ENCODE measurements around the gene MCOLN3. TPM values are rescaled to one million over a fixed set of nuclear protein-coding genes. Genes with fewer than 3 reads are reported as not detected.

The MCOLN3 gene
- total and polyA plus RNA-seq, 2 of the 4 experiments (the other 2 are of a cell fraction), result 0.03 TPM; not detected in 1

- no peak overlapping the region for H2AK5ac ChIP-seq (ENCODE audit: low read depth, low read length)
- H3K4me1 ChIP-seq (ENCODE audit: control insufficient read depth, insufficient read depth, low read length), result no peaks in the 10 kb centered on the region
- no peak overlapping the region for H3K27ac ChIP-seq (ENCODE audit: insufficient read depth, low read length)
- no peaks in the 10 kb centered on the region for H3K36me3 ChIP-seq (ENCODE audit: control insufficient read depth, insufficient read depth, low read length)
- H3K79me1 ChIP-seq (ENCODE audit: low read depth in 1 of 2, low read length in 2 of 2), result no peaks in the 10 kb centered on the region
- no peaks in the 10 kb centered on the region for H4K20me1 ChIP-seq (ENCODE audit: insufficient read depth, low read length)
- H3K27me3 ChIP-seq (ENCODE audit: control insufficient read depth, insufficient read depth, low read length), result no peaks in the 10 kb centered on the region
- H3K9me1 ChIP-seq (ENCODE audit: insufficient read depth, low read length), result no peaks in the 10 kb centered on the region
- DNase-seq (no peak), ATAC-seq (ENCODE audit: low read depth) (no peak; the same call in 1 of the 2 replicates)
- no peak overlapping the region for H2BK20ac ChIP-seq (ENCODE audit: low read depth, low read length)
- intact Hi-C loops (cut with micrococcal nuclease), result no loop called here
- H3K9me3 ChIP-seq (ENCODE audit: control insufficient read depth, insufficient read depth, low read length), result no peaks in the 10 kb centered on the region
- no peak overlapping the region for H3K18ac ChIP-seq (ENCODE audit: low read depth, low read length)
- TF ChIP-seq MXI1 (IDR thresholded peaks at IDR 0.05; ENCODE audit: borderline replicate concordance, low read depth, low read length) (no peak), CTCF (conservative IDR thresholded peaks at IDR 0.05; ENCODE audit: low read depth, low read length) (no peak), MAFK (IDR thresholded peaks at IDR 0.05; ENCODE audit: low read depth, low read length) (no peak), RFX5 (IDR thresholded peaks at IDR 0.05; ENCODE audit: low read depth, low read length) (no peak), SMC3 (IDR thresholded peaks at IDR 0.05; ENCODE audit: low read depth, low read length) (no peak), BHLHE40 (IDR thresholded peaks at IDR 0.05; ENCODE audit: low read depth, low read length) (no peak)
- no peak overlapping the region for H2BK120ac ChIP-seq (ENCODE audit: low read depth, low read length)
- WGBS, 2 experiments (ENCODE audit: extremely low coverage in 2 of 2, insufficient read length in 1 of 2), result no CpG with 5 or more reads among the region's 1 CpG
- no peak overlapping the region for H3K4me2 ChIP-seq (ENCODE audit: low read depth, low read length)
- no peak overlapping the region for H3K4me3 ChIP-seq (ENCODE audit: insufficient read depth, low read depth, low read length)
- no peak overlapping the region for H3K23ac ChIP-seq (ENCODE audit: low read depth, low read length)
- H3K9ac ChIP-seq (ENCODE audit: low read depth, low read length), result no peak overlapping the region
- in situ Hi-C loops (cut with MboI; ENCODE audit: low sequenced_read_pairs), result no loop called here
- H4K8ac ChIP-seq (ENCODE audit: low read depth in 2 of 2, low read length in 2 of 2), result no peak overlapping the region
- no peak overlapping the region for H3K56ac ChIP-seq (ENCODE audit: extremely low read depth, insufficient read depth, low read length)
- POLR2A ChIA-PET (ENCODE audit: unreplicated experiment), result interaction anchor here (0.6 kb wide), 2 partner anchors 90 to 252 kb away, joined by 3 read pairs; a partner anchor contains a TSS
- dilution Hi-C loops (cut with HindIII; ENCODE audit: low sequenced_read_pairs, unreplicated experiment), result no loop called here
- no peak overlapping the region for H2AFZ ChIP-seq (replicated peaks; ENCODE audit: low read length, poor library complexity)
- CTCF ChIA-PET, result interaction anchor here (0.8 to 1.0 kb wide), 3 partner anchors 22 to 29 kb away, joined by 3 to 4 read pairs (median 3); no protein-coding TSS in a partner anchor
- BruUV-seq (replicated peaks), result no TSS peak
- H2AK9ac ChIP-seq (replicated peaks; ENCODE audit: low read depth, low read length, poor library complexity), result no peak overlapping the region
- H2BK5ac ChIP-seq (ENCODE audit: low read depth, low read length, poor library complexity, severe bottlenecking), result no peak overlapping the region
- H4K5ac ChIP-seq (ENCODE audit: low read depth, low read length), result no peak overlapping the region
- no peak overlapping the region for H4K91ac ChIP-seq (ENCODE audit: insufficient read depth, low read depth, low read length)
- H3K4ac ChIP-seq (ENCODE audit: low read depth, low read length), result no peak overlapping the region
- no peak overlapping the region for H2BK15ac ChIP-seq (ENCODE audit: low read depth, low read length)
- H3K14ac ChIP-seq (replicated peaks; ENCODE audit: low read depth, low read length), result 0 out of 2 replicates have a peak overlapping the region, but pooled peaks have one; percentile 27
These were observed 75.8 kb downstream of the MCOLN3 start for GRCh38 chr1:84972377-84972987.

Measured in IMR-90 (cell line).